ENCODE measurements around the gene SIRPA. TPM values are rescaled to one million over a fixed set of nuclear protein-coding genes. Genes with fewer than 3 reads are reported as not detected.

SIRPA gene
- total and polyA plus RNA-seq, 10 of the 15 experiments (the other 5 are each of a cell fraction or from before 2014, with no cell fraction given) = 1.7 to 13.2 (median 5.0) TPM

- TF ChIP-seq, protein P1, sequence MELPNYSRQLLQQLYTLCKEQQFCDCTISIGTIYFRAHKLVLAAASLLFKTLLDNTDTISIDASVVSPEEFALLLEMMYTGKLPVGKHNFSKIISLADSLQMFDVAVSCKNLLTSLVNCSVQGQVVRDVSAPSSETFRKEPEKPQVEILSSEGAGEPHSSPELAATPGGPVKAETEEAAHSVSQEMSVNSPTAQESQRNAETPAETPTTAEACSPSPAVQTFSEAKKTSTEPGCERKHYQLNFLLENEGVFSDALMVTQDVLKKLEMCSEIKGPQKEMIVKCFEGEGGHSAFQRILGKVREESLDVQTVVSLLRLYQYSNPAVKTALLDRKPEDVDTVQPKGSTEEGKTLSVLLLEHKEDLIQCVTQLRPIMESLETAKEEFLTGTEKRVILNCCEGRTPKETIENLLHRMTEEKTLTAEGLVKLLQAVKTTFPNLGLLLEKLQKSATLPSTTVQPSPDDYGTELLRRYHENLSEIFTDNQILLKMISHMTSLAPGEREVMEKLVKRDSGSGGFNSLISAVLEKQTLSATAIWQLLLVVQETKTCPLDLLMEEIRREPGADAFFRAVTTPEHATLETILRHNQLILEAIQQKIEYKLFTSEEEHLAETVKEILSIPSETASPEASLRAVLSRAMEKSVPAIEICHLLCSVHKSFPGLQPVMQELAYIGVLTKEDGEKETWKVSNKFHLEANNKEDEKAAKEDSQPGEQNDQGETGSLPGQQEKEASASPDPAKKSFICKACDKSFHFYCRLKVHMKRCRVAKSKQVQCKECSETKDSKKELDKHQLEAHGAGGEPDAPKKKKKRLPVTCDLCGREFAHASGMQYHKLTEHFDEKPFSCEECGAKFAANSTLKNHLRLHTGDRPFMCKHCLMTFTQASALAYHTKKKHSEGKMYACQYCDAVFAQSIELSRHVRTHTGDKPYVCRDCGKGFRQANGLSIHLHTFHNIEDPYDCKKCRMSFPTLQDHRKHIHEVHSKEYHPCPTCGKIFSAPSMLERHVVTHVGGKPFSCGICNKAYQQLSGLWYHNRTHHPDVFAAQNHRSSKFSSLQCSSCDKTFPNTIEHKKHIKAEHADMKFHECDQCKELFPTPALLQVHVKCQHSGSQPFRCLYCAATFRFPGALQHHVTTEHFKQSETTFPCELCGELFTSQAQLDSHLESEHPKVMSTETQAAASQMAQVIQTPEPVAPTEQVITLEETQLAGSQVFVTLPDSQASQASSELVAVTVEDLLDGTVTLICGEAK (IDR thresholded peaks at IDR 0.05; ENCODE audit: borderline replicate concordance) = no peak
- peak; percentile 80 for TF ChIP-seq IKZF1 (conservative IDR thresholded peaks at IDR 0.05)
- no peak for TF ChIP-seq IRF4 (IDR thresholded peaks at IDR 0.05; ENCODE audit: low read depth, low read length)
- TF ChIP-seq REST (IDR thresholded peaks at IDR 0.05; ENCODE audit: low read depth, low read length) = no peak
- TF ChIP-seq ESRRA (IDR thresholded peaks at IDR 0.05; ENCODE audit: low read length) = no peak
- TF ChIP-seq E2F8 (IDR thresholded peaks at IDR 0.05; ENCODE audit: low read depth, partially characterized antibody) = no peak
- TF ChIP-seq NFYB (IDR thresholded peaks at IDR 0.05; ENCODE audit: insufficient read depth, low read depth, low read length) = no peak
- TF ChIP-seq SUZ12 (IDR thresholded peaks at IDR 0.05; ENCODE audit: unreplicated experiment) = no peak
- no peak for TF ChIP-seq PML (IDR thresholded peaks at IDR 0.05; ENCODE audit: low read length)
- no peak for TF ChIP-seq KDM1A (IDR thresholded peaks at IDR 0.05; ENCODE audit: borderline replicate concordance)
- TF ChIP-seq TCF12 (IDR thresholded peaks at IDR 0.05; ENCODE audit: low read depth, low read length) = no peak
- no peak for TF ChIP-seq MLLT1 (IDR thresholded peaks at IDR 0.05)
- no peak for TF ChIP-seq IRF3 (IDR thresholded peaks at IDR 0.05)
- no peak for TF ChIP-seq SP1 (IDR thresholded peaks at IDR 0.05; ENCODE audit: low read depth, low read length)
- no peak for TF ChIP-seq CEBPB (IDR thresholded peaks at IDR 0.05; ENCODE audit: borderline replicate concordance in 1 of 2, low read depth in 2 of 2, low read length in 2 of 2)
- no peak for TF ChIP-seq BCL11A (IDR thresholded peaks at IDR 0.05; ENCODE audit: low read depth, low read length)
- no peak for TF ChIP-seq NFXL1 (IDR thresholded peaks at IDR 0.05; ENCODE audit: borderline replicate concordance)
- TF ChIP-seq EED (IDR thresholded peaks at IDR 0.05; ENCODE audit: low read depth) = no peak
- no peak for TF ChIP-seq BRCA1 (IDR thresholded peaks at IDR 0.05; ENCODE audit: low read depth, low read length)
These were observed 696 bp upstream of the SIRPA start (continued) for GRCh38 chr20:1894471-1894950.

All from GM12878 (cell line).